IMR-90 (cell line): ENCODE measurements around the gene KIDINS220. TPM values are rescaled to one million over a fixed set of nuclear protein-coding genes. Genes with fewer than 3 reads are reported as not detected.
A peak's percentile ranks its signal among the peaks of the same experiment; 100 is the strongest.

Source experiments
- ATAC-seq: fragments of 200-7000 bp; cut with Tn5 transposase; 2 replicates; pipeline ENCODE4 v1.9.1; 2020; ENCODE audit warnings: low read depth, mild to moderate bottlenecking, moderate library complexity
- BruUV-seq: library from RNA; stranded (reverse); fragments of 400-500 nt; replicated peaks from 2 replicates; lab custom pipeline; 2021; lab: Mats Ljungman, UMichigan
- CTCF ChIA-PET: fragments of 300-600 bp; formaldehyde crosslinking; extraction: SDS; loops from one replicate; lab custom pipeline; 2021; ENCODE audit warnings: antibody characterized with exemption; lab: Yijun Ruan, JAX
- POLR2A ChIA-PET: fragments of 300-600 bp; sonication (Branson Sonifier 250); formaldehyde crosslinking; loops from one replicate; lab custom pipeline; 2022; ENCODE audit warnings: antibody characterized with exemption; ENCODE audit not compliant: unreplicated experiment; lab: Charles Lee
- DNase-seq: peaks from one replicate; pipeline ENCODE4 v3.0.0; 2013
- H2AFZ ChIP-seq: replicated peaks from 2 replicates; pipeline ENCODE3; 2013; ENCODE audit warnings: low read length, mild to moderate bottlenecking; ENCODE audit not compliant: poor library complexity
- H2AK5ac ChIP-seq: 2 replicates; pipeline ENCODE4 v1.6.1; 2013; ENCODE audit warnings: low read depth, low read length, inconsistent platforms
- H2AK9ac ChIP-seq: replicated peaks from 2 replicates; pipeline ENCODE3; 2013; ENCODE audit warnings: mild to moderate bottlenecking, low read depth, low read length, moderate library complexity; ENCODE audit not compliant: poor library complexity
- H2BK120ac ChIP-seq: 2 replicates; pipeline ENCODE4 v1.6.1; 2013; ENCODE audit warnings: low read depth, low read length, inconsistent platforms
- H2BK15ac ChIP-seq: 3 replicates; pipeline ENCODE4 v1.6.1; 2013; ENCODE audit warnings: low read depth, low read length, inconsistent platforms
- H2BK20ac ChIP-seq: 2 replicates; pipeline ENCODE4 v1.6.1; 2013; ENCODE audit warnings: low read depth, mild to moderate bottlenecking, inconsistent platforms, low read length, moderate library complexity
- H2BK5ac ChIP-seq: 2 replicates; pipeline ENCODE4 v1.6.1; 2013; ENCODE audit warnings: mild to moderate bottlenecking, low read depth, low read length, inconsistent platforms; ENCODE audit not compliant: poor library complexity, severe bottlenecking
- H3K14ac ChIP-seq: replicated peaks from 2 replicates; pipeline ENCODE4 v1.6.1; 2013; ENCODE audit warnings: low read depth, low read length, inconsistent platforms
- H3K18ac ChIP-seq: 2 replicates; pipeline ENCODE4 v1.6.1; 2013; ENCODE audit warnings: low read depth, low read length, control low read depth
- H3K23ac ChIP-seq: 2 replicates; pipeline ENCODE4 v1.6.1; 2013; ENCODE audit warnings: low read depth, low read length, inconsistent platforms
- H3K27ac ChIP-seq: 2 replicates; pipeline ENCODE4 v1.5.1; 2013; ENCODE audit warnings: mild to moderate bottlenecking, control low read depth, low read length; ENCODE audit not compliant: insufficient read depth
- H3K27me3 ChIP-seq: 2 replicates; pipeline ENCODE4 v1.6.1; 2013; ENCODE audit warnings: low read length; ENCODE audit not compliant: control insufficient read depth, insufficient read depth
- H3K36me3 ChIP-seq: 2 replicates; pipeline ENCODE4 v1.6.1; 2013; ENCODE audit warnings: low read length, mixed read lengths; ENCODE audit not compliant: control insufficient read depth, insufficient read depth
- H3K4ac ChIP-seq: 2 replicates; pipeline ENCODE4 v1.6.1; 2013; ENCODE audit warnings: low read depth, low read length, inconsistent platforms
- H3K4me1 ChIP-seq: 2 replicates; pipeline ENCODE4 v1.6.1; 2013; ENCODE audit warnings: low read length, mixed read lengths; ENCODE audit not compliant: control insufficient read depth, insufficient read depth
- H3K4me2 ChIP-seq: 2 replicates; pipeline ENCODE4 v1.6.1; 2013; ENCODE audit warnings: low read depth, mild to moderate bottlenecking, control low read depth, low read length, moderate library complexity
- H3K4me3 ChIP-seq: 2 replicates; pipeline ENCODE4 v1.5.1; 2013; ENCODE audit warnings: low read depth, mild to moderate bottlenecking, control low read depth, low read length, moderate library complexity; ENCODE audit not compliant: insufficient read depth
- H3K56ac ChIP-seq: 2 replicates; pipeline ENCODE4 v1.6.1; 2013; ENCODE audit warnings: low read length, inconsistent platforms; ENCODE audit not compliant: insufficient read depth; ENCODE audit errors: extremely low read depth
- H3K79me1 ChIP-seq, 2 experiments: 2 replicates each; pipeline ENCODE4 v1.6.1; 2013; ENCODE audit warnings: low read length in 2 of 2, inconsistent platforms in 1 of 2, low read depth in 1 of 2
- H3K9ac ChIP-seq: 2 replicates; pipeline ENCODE4 v1.6.1; 2013; ENCODE audit warnings: low read depth, low read length, control low read depth
- H3K9me1 ChIP-seq: 2 replicates; pipeline ENCODE4 v1.6.1; 2013; ENCODE audit warnings: low read length, inconsistent platforms; ENCODE audit not compliant: insufficient read depth
- H3K9me3 ChIP-seq: 2 replicates; pipeline ENCODE4 v1.6.1; 2013; ENCODE audit warnings: low read length; ENCODE audit not compliant: control insufficient read depth, insufficient read depth
- H4K20me1 ChIP-seq: 2 replicates; pipeline ENCODE4 v1.6.1; 2013; ENCODE audit warnings: low read length, inconsistent platforms; ENCODE audit not compliant: insufficient read depth
- H4K5ac ChIP-seq: 2 replicates; pipeline ENCODE4 v1.6.1; 2013; ENCODE audit warnings: mild to moderate bottlenecking, low read depth, low read length, control low read depth
- H4K8ac ChIP-seq, 2 experiments: 2 replicates each; pipeline ENCODE4 v1.6.1; 2013; ENCODE audit warnings: low read depth in 2 of 2, low read length in 2 of 2, control low read depth in 1 of 2, inconsistent platforms in 1 of 2
- H4K91ac ChIP-seq: 2 replicates; pipeline ENCODE4 v1.6.1; 2013; ENCODE audit warnings: low read depth, low read length, inconsistent platforms; ENCODE audit not compliant: insufficient read depth
- BHLHE40 ChIP-seq: fragments of 150-350 bp; IDR thresholded peaks from 2 replicates; pipeline ENCODE4 v1.6.1; 2016; ENCODE audit warnings: mild to moderate bottlenecking, low read depth, low read length
- CEBPB ChIP-seq: IDR thresholded peaks from 2 replicates; pipeline ENCODE4 v1.6.1; 2012; ENCODE audit warnings: low read depth, low read length, improper control_type of control experiment
- CHD1 ChIP-seq: IDR thresholded peaks from 2 replicates; pipeline ENCODE4 v1.6.1; 2012; ENCODE audit warnings: low read depth, low read length, improper control_type of control experiment
- ELK1 ChIP-seq: fragments of 150-350 bp; IDR thresholded peaks from 2 replicates; pipeline ENCODE4 v1.6.1; 2016; ENCODE audit warnings: low read depth, mild to moderate bottlenecking, low read length, moderate library complexity, borderline replicate concordance
- FOS ChIP-seq: fragments of 150-350 bp; IDR thresholded peaks from 2 replicates; pipeline ENCODE4 v1.6.1; 2016; ENCODE audit warnings: low read depth, low read length
- MAFK ChIP-seq: IDR thresholded peaks from 2 replicates; pipeline ENCODE4 v1.6.1; 2012; ENCODE audit warnings: low read depth, low read length, improper control_type of control experiment
- MAZ ChIP-seq: IDR thresholded peaks from 2 replicates; pipeline ENCODE4 v1.6.1; 2012; ENCODE audit warnings: low read depth, mild to moderate bottlenecking, low read length, improper control_type of control experiment, moderate library complexity, borderline replicate concordance
- MXI1 ChIP-seq: IDR thresholded peaks from 2 replicates; pipeline ENCODE4 v1.6.1; 2012; ENCODE audit warnings: low read depth, mild to moderate bottlenecking, low read length, moderate library complexity, borderline replicate concordance
- NFE2L2 ChIP-seq: fragments of 150-350 bp; IDR thresholded peaks from 2 replicates; pipeline ENCODE4 v1.6.1; 2016; ENCODE audit warnings: low read depth, mild to moderate bottlenecking, low read length
- POLR2A ChIP-seq: IDR thresholded peaks from 2 replicates; pipeline ENCODE4 v1.6.1; 2012; ENCODE audit warnings: mild to moderate bottlenecking, low read depth, low read length
- RAD21 ChIP-seq: IDR thresholded peaks from 2 replicates; pipeline ENCODE4 v1.6.1; 2012; ENCODE audit warnings: low read length, improper control_type of control experiment
- RCOR1 ChIP-seq: IDR thresholded peaks from 2 replicates; pipeline ENCODE4 v1.6.1; 2012; ENCODE audit warnings: mild to moderate bottlenecking, low read length, improper control_type of control experiment; ENCODE audit not compliant: insufficient replicate concordance
- RFX5 ChIP-seq: IDR thresholded peaks from 2 replicates; pipeline ENCODE4 v1.8.0; 2012; ENCODE audit warnings: low read depth, mild to moderate bottlenecking, low read length, moderate library complexity
- SMC3 ChIP-seq: fragments of 150-350 bp; IDR thresholded peaks from 2 replicates; pipeline ENCODE4 v1.6.1; 2016; ENCODE audit warnings: low read depth, mild to moderate bottlenecking, antibody characterized with exemption, low read length, moderate library complexity
- WGBS, 2 experiments: methylation state at CpG; one replicate each; pipeline versions ENCODE4 v1.1.5 to v1.1.7; 2013; ENCODE audit warnings: missing lambda C conversion rate in 2 of 2; ENCODE audit not compliant: insufficient read length in 1 of 2; ENCODE audit errors: extremely low coverage in 2 of 2; 5-methylcytosine and 5-hydroxymethylcytosine counted together
- dilution Hi-C: fragments of 300-500 bp; cut with HindIII; formaldehyde crosslinking; loops from one replicate; pipeline ENCODE4 v1.14.3; 2018; ENCODE audit warnings: low sequenced_read_pairs; ENCODE audit not compliant: unreplicated experiment
- in situ Hi-C: fragments of 300-500 bp; cut with MboI; formaldehyde crosslinking; loops from 3 replicates; pipeline ENCODE4 v1.14.3; 2019; ENCODE audit warnings: low sequenced_read_pairs, inconsistent platforms, mixed read lengths
- intact Hi-C: fragments of 100-400 bp; cut with micrococcal nuclease; formaldehyde crosslinking; loops from 2 replicates; pipeline ENCODE4 v1.10.0; 2022
- polyA plus RNA-seq, 3 experiments: library from polyadenylated mRNA; depleted of rRNA; stranded (reverse); fragments of >200 nt; gene quantifications; 2 replicates each; pipeline ENCODE4 v1.2.3, GENCODE V29; 2012; ENCODE audit warnings: low replicate concordance in 1 of 3
- total RNA-seq: library from RNA; depleted of rRNA; stranded (reverse); fragments of >200 nt; gene quantifications from 2 replicates; pipeline ENCODE4 v1.2.3, GENCODE V29; 2012
- TF ChIP-seq, protein P1 (sequence below): conservative IDR thresholded peaks from 2 replicates; pipeline ENCODE4 v1.5.1; 2012; ENCODE audit warnings: mild to moderate bottlenecking, low read depth, low read length, improper control_type of control experiment

KIDINS220 gene
- total and polyA plus RNA-seq, 2 of the 4 experiments (the other 2 are of a cell fraction) = 23.1 to 63.4 TPM

DNA sequence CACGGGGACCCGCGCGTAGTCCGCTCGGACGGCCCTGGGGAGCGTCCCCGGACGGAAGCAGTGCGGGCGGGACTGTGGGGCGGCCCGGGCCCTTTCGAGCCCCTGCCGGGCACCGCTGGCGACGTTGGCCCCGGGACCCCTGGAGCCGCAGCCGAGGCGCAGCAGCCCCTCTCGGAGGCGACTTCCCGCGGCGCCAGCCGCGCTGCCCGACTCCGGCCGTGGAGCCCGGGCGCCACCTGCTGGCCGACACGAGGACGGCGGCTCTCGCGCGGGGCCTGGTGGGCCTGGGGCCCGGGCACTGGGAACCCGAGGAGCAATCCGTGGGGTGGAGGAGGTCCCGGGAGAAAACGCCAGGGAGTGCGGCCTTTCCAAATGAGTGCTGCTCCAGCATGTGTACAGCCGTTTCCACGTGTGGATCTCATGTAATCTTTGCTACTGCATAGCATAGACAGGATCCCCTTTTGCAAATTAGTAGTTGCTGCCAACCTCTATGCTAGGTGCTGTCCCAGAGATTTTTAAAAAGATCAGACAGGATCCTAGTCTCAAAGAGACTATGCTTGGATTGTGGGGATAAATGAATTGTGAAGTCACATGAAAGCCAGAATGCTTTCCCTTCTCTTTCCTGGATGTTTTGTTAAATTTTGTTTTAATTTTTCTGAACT, 151.6 kb downstream of the KIDINS220 start:
- in situ Hi-C loops = loop anchor here (5.0 to 25.0 kb wide), 7 partner anchors 381 to 1574 kb away; no protein-coding TSS in a partner anchor
- peak; percentile 44 for ATAC-seq
- no peak for TF ChIP-seq POLR2A
- TF ChIP-seq, protein P1, sequence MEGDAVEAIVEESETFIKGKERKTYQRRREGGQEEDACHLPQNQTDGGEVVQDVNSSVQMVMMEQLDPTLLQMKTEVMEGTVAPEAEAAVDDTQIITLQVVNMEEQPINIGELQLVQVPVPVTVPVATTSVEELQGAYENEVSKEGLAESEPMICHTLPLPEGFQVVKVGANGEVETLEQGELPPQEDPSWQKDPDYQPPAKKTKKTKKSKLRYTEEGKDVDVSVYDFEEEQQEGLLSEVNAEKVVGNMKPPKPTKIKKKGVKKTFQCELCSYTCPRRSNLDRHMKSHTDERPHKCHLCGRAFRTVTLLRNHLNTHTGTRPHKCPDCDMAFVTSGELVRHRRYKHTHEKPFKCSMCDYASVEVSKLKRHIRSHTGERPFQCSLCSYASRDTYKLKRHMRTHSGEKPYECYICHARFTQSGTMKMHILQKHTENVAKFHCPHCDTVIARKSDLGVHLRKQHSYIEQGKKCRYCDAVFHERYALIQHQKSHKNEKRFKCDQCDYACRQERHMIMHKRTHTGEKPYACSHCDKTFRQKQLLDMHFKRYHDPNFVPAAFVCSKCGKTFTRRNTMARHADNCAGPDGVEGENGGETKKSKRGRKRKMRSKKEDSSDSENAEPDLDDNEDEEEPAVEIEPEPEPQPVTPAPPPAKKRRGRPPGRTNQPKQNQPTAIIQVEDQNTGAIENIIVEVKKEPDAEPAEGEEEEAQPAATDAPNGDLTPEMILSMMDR = peak; percentile 96
- no peak for TF ChIP-seq CEBPB
- no peak for TF ChIP-seq RFX5
- TF ChIP-seq ELK1 = no peak
- peak; percentile 96 for TF ChIP-seq RAD21
- no peak for TF ChIP-seq NFE2L2
- TF ChIP-seq MAZ = peak; percentile 35; the same call in 1 of the 2 replicates
- no peak for TF ChIP-seq FOS
- no peak for TF ChIP-seq MXI1
- no peak for TF ChIP-seq CHD1
- TF ChIP-seq RCOR1 = no peak
- TF ChIP-seq BHLHE40 = no peak
- no peak for TF ChIP-seq MAFK
- TF ChIP-seq SMC3 = peak; percentile 94

More for the DNA sequence above, 151.6 kb downstream of the KIDINS220 start:
- dilution Hi-C loops = no loop called here
- no peak overlapping the region for H2AK5ac ChIP-seq
- peak overlapping the region; percentile 88 for H2AFZ ChIP-seq
- H2BK15ac ChIP-seq = no peak overlapping the region
- no TSS peak for BruUV-seq
- H4K20me1 ChIP-seq = peaks cover 21% of the 10 kb centered on the region
- no peak overlapping the region for H3K4ac ChIP-seq
- peak overlapping the region; percentile 51 for H3K4me3 ChIP-seq
- H2BK20ac ChIP-seq = no peak overlapping the region
- 0 out of 2 replicates have a peak, but pooled peaks cover 1% of the 10 kb centered on the region for H3K4me1 ChIP-seq
- no peak overlapping the region for H4K8ac ChIP-seq
- H3K9me1 ChIP-seq = no peaks in the 10 kb centered on the region
- no peak overlapping the region for H2BK120ac ChIP-seq
- H3K27me3 ChIP-seq = no peaks in the 10 kb centered on the region
- H2BK5ac ChIP-seq = no peak overlapping the region
- no peak overlapping the region for H4K91ac ChIP-seq
- H3K27ac ChIP-seq = no peak overlapping the region; the same call in 1 of the 2 replicates
- no peaks in the 10 kb centered on the region for H3K9me3 ChIP-seq
- peak; percentile 25 for DNase-seq
- H3K18ac ChIP-seq = no peak overlapping the region
- H4K5ac ChIP-seq = no peak overlapping the region
- H3K79me1 ChIP-seq = peaks cover 0 to 3% of the 10 kb centered on the region in 2 experiments; a peak in 1 of 4 replicates
- no peak overlapping the region for H3K23ac ChIP-seq
- intact Hi-C loops = loop anchor here (1.0 to 10.0 kb wide), 3 partner anchors 171 to 1589 kb away; no protein-coding TSS in a partner anchor
- WGBS, 2 experiments = 1% methylated on average over 38 of the region's 50 CpGs; no CpG with 5 or more reads in 1 of the 2 experiments
- peak overlapping the region; percentile 83 for H3K4me2 ChIP-seq
- H3K14ac ChIP-seq = no peak overlapping the region
- ChIA-PET POLR2A (no interaction called here), CTCF (no interaction called here)
- no peak overlapping the region; the same call in 1 of the 2 replicates for H3K9ac ChIP-seq
- no peak overlapping the region for H2AK9ac ChIP-seq
- no peak overlapping the region for H3K56ac ChIP-seq
- H3K36me3 ChIP-seq = peaks cover 5% of the 10 kb centered on the region
